K562 (cell line): ENCODE data around the gene ASB13. TPM values are rescaled to one million over a fixed set of nuclear protein-coding genes. Genes with fewer than 3 reads are reported as not detected.

Experiments used
- ATF1 ChIP-seq, 2 experiments: fragments of 450-650 bp in 1 of 2; IDR thresholded peaks; 2 replicates each; pipeline ENCODE4 v1.6.1; 2016; ENCODE audit warnings: missing compliant biosample characterization in 1 of 2, missing genetic modification characterization in 1 of 2
- ETV6 ChIP-seq, 3 experiments: fragments of 150-350 bp in 1 of 3; sonication (generic) in 1 of 3; formaldehyde crosslinking in 1 of 3; IDR thresholded peaks; 2 replicates each; pipeline versions ENCODE4 v1.6.1 to v1.8.0; 2014 to 2022; ENCODE audit warnings: borderline replicate concordance in 2 of 3, low read depth in 2 of 3, antibody characterized with exemption in 1 of 3, low read length in 1 of 3, mild to moderate bottlenecking in 1 of 3, missing genetic modification reagents in 1 of 3
- FOXK2 ChIP-seq, 2 experiments: fragments of 450-650 bp; IDR thresholded peaks in 1 of 2; conservative IDR thresholded peaks in 1 of 2; 2 replicates each; pipeline ENCODE4 v1.6.1; 2016; ENCODE audit warnings: low read depth in 2 of 2, mild to moderate bottlenecking in 1 of 2
- JUND ChIP-seq, 2 experiments: IDR thresholded peaks; 2 replicates in 1 of 2; 3 replicates in 1 of 2; pipeline ENCODE4 v1.6.1; 2011; ENCODE audit warnings: borderline replicate concordance in 2 of 2, low read depth in 2 of 2, low read length in 2 of 2, improper control_type of control experiment in 1 of 2, missing biosample characterization in 1 of 2, missing genetic modification characterization in 1 of 2, missing genetic modification reagents in 1 of 2
- MYBL2 ChIP-seq, 2 experiments: fragments of 450-650 bp in 1 of 2; sonication (generic) in 1 of 2; formaldehyde crosslinking in 1 of 2; IDR thresholded peaks; 2 replicates each; pipeline versions ENCODE4 v1.6.1 to v1.8.1; 2017 to 2022; ENCODE audit warnings: borderline replicate concordance in 1 of 2, inconsistent platforms in 1 of 2, low read depth in 1 of 2, mild to moderate bottlenecking in 1 of 2, missing genetic modification reagents in 1 of 2, moderate library complexity in 1 of 2
- NFXL1 ChIP-seq: fragments of 450-650 bp; formaldehyde crosslinking; IDR thresholded peaks from 2 replicates; pipeline ENCODE4 v1.4.0; 2021; ENCODE audit warnings: mild to moderate bottlenecking
- PRPF4 ChIP-seq: fragments of 200-400 bp; formaldehyde crosslinking; IDR thresholded peaks from one replicate; pipeline ENCODE4 v1.6.1; 2017; ENCODE audit warnings: low read length, low read depth, mild to moderate bottlenecking; ENCODE audit not compliant: insufficient read depth, poor library complexity, severe bottlenecking
- RB1 ChIP-seq: fragments of 450-650 bp; IDR thresholded peaks from 2 replicates; pipeline ENCODE4 v1.6.1; 2017; ENCODE audit warnings: low read depth, mild to moderate bottlenecking
- RCOR1 ChIP-seq, 2 experiments: IDR thresholded peaks; 2 replicates each; pipeline ENCODE4 v1.6.1; 2012; ENCODE audit warnings: low read depth in 2 of 2, low read length in 2 of 2, borderline replicate concordance in 1 of 2, improper control_type of control experiment in 1 of 2
- SIN3B ChIP-seq: fragments of 450-650 bp; IDR thresholded peaks from 2 replicates; pipeline ENCODE4 v1.6.1; 2017; ENCODE audit warnings: low read depth, mild to moderate bottlenecking, moderate library complexity
- TAL1 ChIP-seq: fragments of 450-650 bp; IDR thresholded peaks from 2 replicates; pipeline ENCODE4 v1.6.1; 2016; ENCODE audit warnings: mild to moderate bottlenecking
- TOE1 ChIP-seq, 2 experiments: fragments of 450-650 bp in 1 of 2; sonication (generic) in 1 of 2; formaldehyde crosslinking in 1 of 2; IDR thresholded peaks; 2 replicates each; pipeline versions ENCODE4 v1.7.1 to v1.8.0; 2016 to 2022; ENCODE audit warnings: borderline replicate concordance in 2 of 2, mild to moderate bottlenecking in 2 of 2, antibody characterized with exemption in 1 of 2, inconsistent platforms in 1 of 2, low read depth in 1 of 2, missing genetic modification reagents in 1 of 2, moderate library complexity in 1 of 2
- ZBTB17 ChIP-seq: fragments of 450-650 bp; formaldehyde crosslinking; IDR thresholded peaks from 2 replicates; pipeline ENCODE4 v1.4.0; 2020; ENCODE audit warnings: mild to moderate bottlenecking
- ZNF507 ChIP-seq: conservative IDR thresholded peaks from 2 replicates; pipeline ENCODE4 v1.6.1; 2017; ENCODE audit warnings: missing genetic modification characterization, missing compliant biosample characterization
- polyA plus RNA-seq, 8 experiments: library from polyadenylated mRNA; depleted of rRNA in 4 of 8; stranded (reverse) in 5 of 8; unstranded in 3 of 8; fragments of >200 nt; fragmentation: Nextera tagmentation in 2 of 8; fragmentation: Illumina TruSeq in 1 of 8; extraction: Ambion mirVana in 2 of 8; extraction: Trizol in 1 of 8; gene quantifications; 2 replicates each; pipeline versions ENCODE4 v1.2.1 to v1.2.3, GENCODE V29; 2011 to 2014; ENCODE audit warnings: inconsistent platforms in 1 of 8, missing spikeins in 1 of 8
- total RNA-seq, 7 experiments: library from RNA; depleted of rRNA in 6 of 7; stranded (reverse); fragments of >200 nt in 6 of 7; fragmentation: Illumina TruSeq in 2 of 7; extraction: Trizol in 2 of 7; gene quantifications; 2 replicates each; pipeline versions ENCODE4 v1.2.1 to v1.2.3, GENCODE V29; 2011 to 2021; ENCODE audit warnings: low replicate concordance in 1 of 7
- TF ChIP-seq, protein P1 (sequence below): fragments of 250-450 bp; sonication (Bioruptor Pico); IDR thresholded peaks from 2 replicates; pipeline ENCODE4 v1.4.0; 2020; ENCODE audit warnings: borderline replicate concordance
- TF ChIP-seq, protein P2 (sequence below): fragments of 450-650 bp; IDR thresholded peaks from 2 replicates; pipeline ENCODE4 v1.6.1; 2017; ENCODE audit warnings: mild to moderate bottlenecking, moderate library complexity
- TF ChIP-seq, protein P3 (sequence below), 2 experiments: fragments of 200-800 bp in 1 of 2; sonication (Bioruptor generic) in 1 of 2; sonication (generic) in 1 of 2; formaldehyde crosslinking in 1 of 2; IDR thresholded peaks in 1 of 2; conservative IDR thresholded peaks in 1 of 2; 2 replicates each; pipeline versions ENCODE4 v1.5.0 to v1.6.1; 2016 to 2020; ENCODE audit warnings: missing compliant biosample characterization in 1 of 2, missing genetic modification characterization in 1 of 2, missing genetic modification reagents in 1 of 2

ASB13 gene
- total and polyA plus RNA-seq, 9 of the 15 experiments (the other 6 are each of a cell fraction or from before 2014, with no cell fraction given): 5.2 to 28.8 (median 16.9) TPM

DNA sequence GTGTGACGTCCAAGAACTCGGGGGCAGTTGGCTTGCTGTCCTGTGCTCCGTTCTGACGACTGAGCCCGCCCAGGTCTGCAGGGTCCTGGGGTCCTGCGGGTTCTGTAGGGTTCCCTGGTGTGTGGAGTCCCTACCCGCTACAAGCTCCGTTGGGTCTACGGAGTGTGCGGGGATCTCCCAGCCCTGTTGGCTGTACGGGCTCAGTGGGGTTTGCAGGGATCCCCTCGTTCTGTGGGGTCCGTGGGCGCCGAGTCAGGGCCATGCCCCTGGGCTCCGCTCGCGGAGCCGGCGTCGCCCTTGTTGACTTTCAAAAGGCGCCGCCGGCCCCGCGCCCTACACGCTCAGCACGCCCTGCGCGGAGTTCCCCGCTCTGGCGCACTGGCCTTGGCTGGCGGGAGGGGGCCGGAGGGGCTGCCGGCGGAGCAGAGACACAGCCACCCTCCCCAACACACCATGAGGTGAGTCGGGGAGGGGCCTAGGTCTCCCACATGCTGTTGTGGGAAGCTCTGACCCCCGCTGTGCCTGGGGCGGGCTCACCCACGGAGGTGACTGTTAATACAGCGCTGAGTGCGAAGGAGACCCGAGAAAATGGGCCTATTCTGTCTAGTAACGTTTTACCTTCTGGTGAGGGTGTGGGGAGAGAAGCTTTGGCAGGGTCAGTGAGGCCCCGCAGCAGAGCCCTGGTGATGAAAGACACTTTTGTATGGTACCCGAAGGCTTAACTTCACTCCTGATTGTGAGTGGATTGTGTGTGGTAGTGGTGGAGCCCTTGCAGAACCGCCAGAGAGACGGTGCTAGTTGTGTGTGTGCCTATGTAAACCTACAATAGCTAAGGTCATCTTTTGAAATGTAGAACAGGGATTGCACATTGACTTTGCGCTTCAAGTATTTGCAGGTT lies 26.3 kb upstream of the ASB13 start (continued):
- peak; percentile 44; the same call in 1 of the 2 replicates for TF ChIP-seq TOE1 (IDR thresholded peaks at IDR 0.05; ENCODE audit: borderline replicate concordance)
- no peak for TF ChIP-seq TOE1 (CRISPR knock-in tag; IDR thresholded peaks at IDR 0.05; ENCODE audit: borderline replicate concordance, low read depth)
- TF ChIP-seq, protein P1, sequence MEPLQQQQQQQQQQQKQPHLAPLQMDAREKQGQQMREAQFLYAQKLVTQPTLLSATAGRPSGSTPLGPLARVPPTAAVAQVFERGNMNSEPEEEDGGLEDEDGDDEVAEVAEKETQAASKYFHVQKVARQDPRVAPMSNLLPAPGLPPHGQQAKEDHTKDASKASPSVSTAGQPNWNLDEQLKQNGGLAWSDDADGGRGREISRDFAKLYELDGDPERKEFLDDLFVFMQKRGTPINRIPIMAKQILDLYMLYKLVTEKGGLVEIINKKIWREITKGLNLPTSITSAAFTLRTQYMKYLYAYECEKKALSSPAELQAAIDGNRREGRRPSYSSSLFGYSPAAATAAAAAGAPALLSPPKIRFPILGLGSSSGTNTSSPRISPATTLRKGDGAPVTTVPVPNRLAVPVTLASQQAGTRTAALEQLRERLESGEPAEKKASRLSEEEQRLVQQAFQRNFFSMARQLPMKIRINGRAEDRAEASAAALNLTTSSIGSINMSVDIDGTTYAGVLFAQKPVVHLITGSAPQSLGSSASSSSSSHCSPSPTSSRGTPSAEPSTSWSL (CRISPR knock-in tag): no peak
- TF ChIP-seq, protein P2, sequence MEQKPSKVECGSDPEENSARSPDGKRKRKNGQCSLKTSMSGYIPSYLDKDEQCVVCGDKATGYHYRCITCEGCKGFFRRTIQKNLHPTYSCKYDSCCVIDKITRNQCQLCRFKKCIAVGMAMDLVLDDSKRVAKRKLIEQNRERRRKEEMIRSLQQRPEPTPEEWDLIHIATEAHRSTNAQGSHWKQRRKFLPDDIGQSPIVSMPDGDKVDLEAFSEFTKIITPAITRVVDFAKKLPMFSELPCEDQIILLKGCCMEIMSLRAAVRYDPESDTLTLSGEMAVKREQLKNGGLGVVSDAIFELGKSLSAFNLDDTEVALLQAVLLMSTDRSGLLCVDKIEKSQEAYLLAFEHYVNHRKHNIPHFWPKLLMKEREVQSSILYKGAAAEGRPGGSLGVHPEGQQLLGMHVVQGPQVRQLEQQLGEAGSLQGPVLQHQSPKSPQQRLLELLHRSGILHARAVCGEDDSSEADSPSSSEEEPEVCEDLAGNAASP: no peak
- TF ChIP-seq NFXL1 (CRISPR knock-in tag): no peak
- TF ChIP-seq TAL1: no peak
- no peak for TF ChIP-seq ETV6 (IDR thresholded peaks at IDR 0.05; ENCODE audit: borderline replicate concordance in 1 of 2, low read depth in 2 of 2, low read length in 1 of 2)
- no peak for TF ChIP-seq ETV6 (CRISPR knock-in tag; IDR thresholded peaks at IDR 0.05; ENCODE audit: borderline replicate concordance)
- TF ChIP-seq ATF1 (CRISPR knock-in tag; IDR thresholded peaks at IDR 0.05): no peak
- TF ChIP-seq ATF1 (tag; IDR thresholded peaks at IDR 0.05): peak; percentile 71
- TF ChIP-seq SIN3B: peak; percentile 22; the same call in 1 of the 2 replicates
- 0 out of 2 replicates have a peak, but pooled peaks have one; percentile 34 for TF ChIP-seq ZBTB17 (CRISPR knock-in tag)
- TF ChIP-seq, protein P3, sequence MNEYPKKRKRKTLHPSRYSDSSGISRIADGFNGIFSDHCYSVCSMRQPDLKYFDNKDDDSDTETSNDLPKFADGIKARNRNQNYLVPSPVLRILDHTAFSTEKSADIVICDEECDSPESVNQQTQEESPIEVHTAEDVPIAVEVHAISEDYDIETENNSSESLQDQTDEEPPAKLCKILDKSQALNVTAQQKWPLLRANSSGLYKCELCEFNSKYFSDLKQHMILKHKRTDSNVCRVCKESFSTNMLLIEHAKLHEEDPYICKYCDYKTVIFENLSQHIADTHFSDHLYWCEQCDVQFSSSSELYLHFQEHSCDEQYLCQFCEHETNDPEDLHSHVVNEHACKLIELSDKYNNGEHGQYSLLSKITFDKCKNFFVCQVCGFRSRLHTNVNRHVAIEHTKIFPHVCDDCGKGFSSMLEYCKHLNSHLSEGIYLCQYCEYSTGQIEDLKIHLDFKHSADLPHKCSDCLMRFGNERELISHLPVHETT (CRISPR knock-in tag; conservative IDR thresholded peaks at IDR 0.05 in 1 of 2, IDR thresholded peaks at IDR 0.05 in 1 of 2): peak in 1 of 2 experiments; percentile 48; a peak in 1 of 4 replicates
- no peak for TF ChIP-seq ZNF507 (tag)
- peak; percentile 76 to 82 for TF ChIP-seq FOXK2 (conservative IDR thresholded peaks at IDR 0.05 in 1 of 2, IDR thresholded peaks at IDR 0.05 in 1 of 2; ENCODE audit: low read depth in 2 of 2)
- peak; percentile 2; the same call in 1 of the 2 replicates for TF ChIP-seq JUND (IDR thresholded peaks at IDR 0.05; ENCODE audit: borderline replicate concordance, low read depth, low read length)
- TF ChIP-seq JUND (tag; IDR thresholded peaks at IDR 0.05; ENCODE audit: borderline replicate concordance, low read depth, low read length): no peak; the same call in 2 of the 3 replicates
- peak; percentile 39; the same call in 1 of the 2 replicates for TF ChIP-seq MYBL2 (IDR thresholded peaks at IDR 0.05; ENCODE audit: low read depth)
- TF ChIP-seq MYBL2 (CRISPR knock-in tag; IDR thresholded peaks at IDR 0.05; ENCODE audit: borderline replicate concordance): no peak
- 0 out of 4 replicates have a peak, but pooled peaks of 1 of the 2 experiments have one; percentile 28 for TF ChIP-seq RCOR1 (IDR thresholded peaks at IDR 0.05; ENCODE audit: borderline replicate concordance in 1 of 2, low read depth in 2 of 2, low read length in 2 of 2)
- no peak for TF ChIP-seq PRPF4
- 0 out of 2 replicates have a peak, but pooled peaks have one; percentile 62 for TF ChIP-seq RB1
